ENCODE measurements around the gene MYOCOS.

MYOCOS gene

GRCh38 chr1:171635661-171636060 lies 13.6 kb downstream of the MYOCOS start:
- no peak for TF ChIP-seq POLR2AphosphoS5 (IDR thresholded peaks at IDR 0.05; ENCODE audit: low read depth, low read length)
- TF ChIP-seq TAF1 (IDR thresholded peaks at IDR 0.05; ENCODE audit: borderline replicate concordance, insufficient read depth, low read length), result no peak
- TF ChIP-seq, protein P1, sequence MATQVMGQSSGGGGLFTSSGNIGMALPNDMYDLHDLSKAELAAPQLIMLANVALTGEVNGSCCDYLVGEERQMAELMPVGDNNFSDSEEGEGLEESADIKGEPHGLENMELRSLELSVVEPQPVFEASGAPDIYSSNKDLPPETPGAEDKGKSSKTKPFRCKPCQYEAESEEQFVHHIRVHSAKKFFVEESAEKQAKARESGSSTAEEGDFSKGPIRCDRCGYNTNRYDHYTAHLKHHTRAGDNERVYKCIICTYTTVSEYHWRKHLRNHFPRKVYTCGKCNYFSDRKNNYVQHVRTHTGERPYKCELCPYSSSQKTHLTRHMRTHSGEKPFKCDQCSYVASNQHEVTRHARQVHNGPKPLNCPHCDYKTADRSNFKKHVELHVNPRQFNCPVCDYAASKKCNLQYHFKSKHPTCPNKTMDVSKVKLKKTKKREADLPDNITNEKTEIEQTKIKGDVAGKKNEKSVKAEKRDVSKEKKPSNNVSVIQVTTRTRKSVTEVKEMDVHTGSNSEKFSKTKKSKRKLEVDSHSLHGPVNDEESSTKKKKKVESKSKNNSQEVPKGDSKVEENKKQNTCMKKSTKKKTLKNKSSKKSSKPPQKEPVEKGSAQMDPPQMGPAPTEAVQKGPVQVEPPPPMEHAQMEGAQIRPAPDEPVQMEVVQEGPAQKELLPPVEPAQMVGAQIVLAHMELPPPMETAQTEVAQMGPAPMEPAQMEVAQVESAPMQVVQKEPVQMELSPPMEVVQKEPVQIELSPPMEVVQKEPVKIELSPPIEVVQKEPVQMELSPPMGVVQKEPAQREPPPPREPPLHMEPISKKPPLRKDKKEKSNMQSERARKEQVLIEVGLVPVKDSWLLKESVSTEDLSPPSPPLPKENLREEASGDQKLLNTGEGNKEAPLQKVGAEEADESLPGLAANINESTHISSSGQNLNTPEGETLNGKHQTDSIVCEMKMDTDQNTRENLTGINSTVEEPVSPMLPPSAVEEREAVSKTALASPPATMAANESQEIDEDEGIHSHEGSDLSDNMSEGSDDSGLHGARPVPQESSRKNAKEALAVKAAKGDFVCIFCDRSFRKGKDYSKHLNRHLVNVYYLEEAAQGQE (IDR thresholded peaks at IDR 0.05; ENCODE audit: insufficient read depth in 1 of 2, low read depth in 2 of 2, low read length in 2 of 2), result no peak

DNA sequence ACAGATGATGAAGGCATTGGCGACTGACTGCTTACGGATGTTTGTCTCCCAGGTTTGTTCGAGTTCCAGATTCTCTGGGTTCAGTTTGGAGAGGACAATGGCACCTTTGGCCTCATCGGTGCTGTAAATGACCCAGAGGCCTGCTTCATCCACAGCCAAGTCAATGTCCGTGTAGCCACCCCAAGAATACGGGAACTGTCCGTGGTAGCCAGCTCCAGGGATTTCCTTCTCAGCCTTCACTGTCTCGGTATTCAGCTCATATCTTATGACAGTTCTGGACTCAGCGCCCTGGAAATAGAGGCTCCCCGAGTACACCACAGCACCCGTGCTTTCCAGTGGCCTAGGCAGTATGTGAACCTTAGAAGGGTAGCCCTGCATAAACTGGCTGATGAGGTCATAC lies 14.1 kb downstream of the MYOCOS start:
- TF ChIP-seq POLR2AphosphoS5 (IDR thresholded peaks at IDR 0.05; ENCODE audit: low read depth, low read length), result no peak
- TF ChIP-seq, protein P1 (IDR thresholded peaks at IDR 0.05; ENCODE audit: insufficient read depth in 1 of 2, low read depth in 2 of 2, low read length in 2 of 2), result peak; percentile 80 to 90
- TF ChIP-seq FOXP2 (optimal IDR thresholded peaks at IDR 0.05; ENCODE audit: borderline replicate concordance, extremely low read depth, extremely low read length, insufficient read depth), result no peak
- TF ChIP-seq TAF1 (IDR thresholded peaks at IDR 0.05; ENCODE audit: borderline replicate concordance, insufficient read depth, low read length), result no peak
- no peak for TF ChIP-seq SIN3A (IDR thresholded peaks at IDR 0.05; ENCODE audit: borderline replicate concordance, insufficient read depth, low read length)

- TF ChIP-seq POLR2AphosphoS5 (IDR thresholded peaks at IDR 0.05; ENCODE audit: low read depth, low read length) (no peak), TAF1 (IDR thresholded peaks at IDR 0.05; ENCODE audit: borderline replicate concordance, insufficient read depth, low read length) (no peak), SIN3A (IDR thresholded peaks at IDR 0.05; ENCODE audit: borderline replicate concordance, insufficient read depth, low read length) (no peak), FOXP2 (optimal IDR thresholded peaks at IDR 0.05; ENCODE audit: borderline replicate concordance, extremely low read depth, extremely low read length, insufficient read depth) (no peak)
- TF ChIP-seq, protein P1 (IDR thresholded peaks at IDR 0.05; ENCODE audit: insufficient read depth in 1 of 2, low read depth in 2 of 2, low read length in 2 of 2), result no peak
Measured at GRCh38 chr1:171637928-171638576, 16.0 kb downstream of the MYOCOS start.

DNA sequence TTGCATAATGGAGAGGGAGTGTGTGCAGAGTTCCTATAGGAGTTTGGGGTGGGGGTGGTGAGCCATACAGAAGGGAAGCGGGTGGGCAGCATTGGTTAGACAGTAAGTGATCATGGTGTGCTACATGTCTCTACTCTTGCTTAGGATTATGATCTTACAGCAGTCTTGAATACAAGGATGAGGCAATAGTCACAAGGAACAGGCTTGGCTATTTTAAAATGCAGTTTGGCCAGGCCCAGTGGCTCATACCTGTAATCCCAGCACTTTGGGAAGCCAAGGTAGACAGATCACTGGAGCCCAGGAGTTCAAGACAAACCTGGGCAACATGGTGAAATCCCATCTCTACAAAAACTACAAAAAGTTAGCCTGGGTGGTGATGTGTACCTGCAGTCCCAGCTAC lies 18.2 kb downstream of the MYOCOS start:
- TF ChIP-seq POLR2AphosphoS5 (IDR thresholded peaks at IDR 0.05; ENCODE audit: low read depth, low read length), result no peak
- TF ChIP-seq, protein P1 (IDR thresholded peaks at IDR 0.05; ENCODE audit: insufficient read depth in 1 of 2, low read depth in 2 of 2, low read length in 2 of 2), result no peak
- no peak for TF ChIP-seq FOXP2 (optimal IDR thresholded peaks at IDR 0.05; ENCODE audit: borderline replicate concordance, extremely low read depth, extremely low read length, insufficient read depth)
- TF ChIP-seq SIN3A (IDR thresholded peaks at IDR 0.05; ENCODE audit: borderline replicate concordance, insufficient read depth, low read length), result no peak
- no peak for TF ChIP-seq TAF1 (IDR thresholded peaks at IDR 0.05; ENCODE audit: borderline replicate concordance, insufficient read depth, low read length)
